BLaER1 (cell line): Measurements from ENCODE around the gene TAF11L14.
"Not testable (repeated sequence)": the region's sequence is repeated elsewhere in the genome, so short reads cannot be mapped to it uniquely, and the experiment has no call there.

Source experiments
- H3K27ac ChIP-seq: shearing (Covaris generic); formaldehyde crosslinking; 2 replicates; pipeline ENCODE4 v1.8.1; 2022
- H3K27me3 ChIP-seq: shearing (Covaris generic); formaldehyde crosslinking; 2 replicates; pipeline ENCODE4 v1.8.1; 2022
- H3K36me3 ChIP-seq: shearing (Covaris generic); formaldehyde crosslinking; 2 replicates; pipeline ENCODE4 v1.8.1; 2022
- H3K4me1 ChIP-seq: shearing (Covaris generic); formaldehyde crosslinking; 2 replicates; pipeline ENCODE4 v1.8.1; 2022
- H3K4me2 ChIP-seq: shearing (Covaris generic); formaldehyde crosslinking; 2 replicates; pipeline ENCODE4 v1.8.1; 2022
- H3K4me3 ChIP-seq: shearing (Covaris generic); formaldehyde crosslinking; 2 replicates; pipeline ENCODE4 v1.8.1; 2022
- H3K9ac ChIP-seq: shearing (Covaris generic); formaldehyde crosslinking; 2 replicates; pipeline ENCODE4 v1.8.1; 2022
- H3K9me3 ChIP-seq: shearing (Covaris generic); formaldehyde crosslinking; 2 replicates; pipeline ENCODE4 v1.8.1; 2022
- H4K20me1 ChIP-seq: shearing (Covaris generic); formaldehyde crosslinking; 2 replicates; pipeline ENCODE4 v1.8.1; 2022
- Cebpa-rat ChIP-seq: shearing (Covaris generic); IDR thresholded peaks from 2 replicates; pipeline ENCODE4 v1.8.1; 2022

Gene TAF11L14

DNA sequence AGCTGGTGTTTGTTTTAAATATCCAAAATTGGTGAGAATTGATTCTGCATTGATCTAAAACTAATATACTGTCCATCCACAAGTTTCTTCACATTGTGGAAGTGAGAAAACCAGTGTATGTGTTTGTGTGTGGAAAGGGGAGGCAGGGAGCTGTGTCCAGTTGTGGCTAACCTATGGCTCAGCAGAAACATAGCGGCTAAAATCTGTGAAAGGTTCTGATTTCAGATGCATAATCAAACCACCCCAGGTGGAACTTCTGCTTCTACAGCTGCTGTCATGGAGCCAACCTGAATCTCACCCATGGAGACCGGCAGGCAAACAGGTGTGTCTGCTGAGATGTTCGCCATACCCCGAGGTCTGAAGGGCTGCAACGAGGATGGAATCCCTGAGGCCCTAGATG, at the start of gene TAF11L14:
Gene TAF11L14 (plus strand): TSS at position 301 of the 400 bp plus-strand sequence.
- no peaks in the 10 kb centered on the region for H3K9me3 ChIP-seq
- no peak within 1 kb of the TSS for H3K9ac ChIP-seq

DNA sequence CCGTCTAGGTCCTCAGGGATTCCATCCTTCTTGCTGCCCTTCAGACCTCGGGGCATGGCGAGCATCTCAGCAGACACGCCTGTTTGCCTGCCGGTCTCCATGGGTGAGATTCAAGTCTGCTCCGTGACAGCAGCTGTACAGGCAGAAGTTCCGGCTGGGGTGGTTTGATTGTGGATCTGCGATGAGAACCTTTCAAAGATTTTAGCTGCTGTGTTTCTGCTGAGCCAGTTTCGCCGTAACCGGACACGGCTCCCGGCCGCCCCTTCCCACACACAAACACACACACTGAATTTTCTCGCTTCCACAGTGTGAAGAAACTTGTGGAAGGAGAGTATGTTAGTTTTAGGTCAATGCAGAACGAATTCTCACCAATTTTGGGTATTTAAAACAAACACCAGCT, 48.6 kb upstream of the TAF11L14 start, which contains the start of gene TAF11L7:
Gene TAF11L7 (minus strand): TSS at position 101 of the 400 bp plus-strand sequence.
- not testable (repeated sequence) for H3K4me1 ChIP-seq, H3K9me3 ChIP-seq, H3K36me3 ChIP-seq, H3K27ac ChIP-seq, H3K4me3 ChIP-seq, H4K20me1 ChIP-seq, H3K4me2 ChIP-seq, H3K9ac ChIP-seq, H3K27me3 ChIP-seq

More for the DNA sequence above, at the start of gene TAF11L14:
- Histone ChIP-seq H4K20me1 (no peaks in the 10 kb centered on the region), H3K36me3 (no peaks in the 10 kb centered on the region), H3K4me2 (no peak within 1 kb of the TSS), H3K4me3 (no peak within 1 kb of the TSS), H3K4me1 (no peaks in the 10 kb centered on the region), H3K27me3 (no peaks in the 10 kb centered on the region), H3K27ac (no peak within 1 kb of the TSS)
- TF ChIP-seq Cebpa-rat, result no peak

- H3K27me3 ChIP-seq, H3K4me3 ChIP-seq, H3K9ac ChIP-seq, H3K36me3 ChIP-seq, H4K20me1 ChIP-seq, H3K27ac ChIP-seq, H3K9me3 ChIP-seq, H3K4me2 ChIP-seq, H3K4me1 ChIP-seq: not testable (repeated sequence)
Measured at GRCh38 chr5:17590860-17591259, 43.4 kb upstream of the TAF11L14 start, which contains the start of gene TAF11L8. Gene TAF11L8 (minus strand): TSS chr5:17590960.

GRCh38 chr5:17594255-17594654, 40.0 kb upstream of the TAF11L14 start, which contains the start of gene TAF11L9:
Gene TAF11L9 (minus strand): TSS chr5:17594394.
- H3K4me2 ChIP-seq, H3K36me3 ChIP-seq, H3K4me1 ChIP-seq, H3K27me3 ChIP-seq, H3K27ac ChIP-seq, H3K9me3 ChIP-seq, H3K9ac ChIP-seq, H3K4me3 ChIP-seq, H4K20me1 ChIP-seq: not testable (repeated sequence)

DNA sequence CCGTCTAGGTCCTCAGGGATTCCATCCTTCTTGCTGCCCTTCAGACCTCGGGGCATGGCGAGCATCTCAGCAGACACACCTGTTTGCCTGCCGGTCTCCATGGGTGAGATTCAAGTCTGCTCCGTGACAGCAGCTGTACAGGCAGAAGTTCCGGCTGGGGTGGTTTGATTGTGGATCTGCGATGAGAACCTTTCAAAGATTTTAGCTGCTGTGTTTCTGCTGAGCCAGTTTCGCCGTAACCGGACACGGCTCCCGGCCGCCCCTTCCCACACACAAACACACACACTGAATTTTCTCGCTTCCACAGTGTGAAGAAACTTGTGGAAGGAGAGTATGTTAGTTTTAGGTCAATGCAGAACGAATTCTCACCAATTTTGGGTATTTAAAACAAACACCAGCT, 36.5 kb upstream of the TAF11L14 start, which contains the start of gene TAF11L10:
Gene TAF11L10 (minus strand): TSS at position 101 of the 400 bp plus-strand sequence.
- not testable (repeated sequence) for H3K9me3 ChIP-seq, H3K27ac ChIP-seq, H3K4me1 ChIP-seq, H3K9ac ChIP-seq, H3K36me3 ChIP-seq, H3K4me2 ChIP-seq, H3K27me3 ChIP-seq, H3K4me3 ChIP-seq, H4K20me1 ChIP-seq

DNA sequence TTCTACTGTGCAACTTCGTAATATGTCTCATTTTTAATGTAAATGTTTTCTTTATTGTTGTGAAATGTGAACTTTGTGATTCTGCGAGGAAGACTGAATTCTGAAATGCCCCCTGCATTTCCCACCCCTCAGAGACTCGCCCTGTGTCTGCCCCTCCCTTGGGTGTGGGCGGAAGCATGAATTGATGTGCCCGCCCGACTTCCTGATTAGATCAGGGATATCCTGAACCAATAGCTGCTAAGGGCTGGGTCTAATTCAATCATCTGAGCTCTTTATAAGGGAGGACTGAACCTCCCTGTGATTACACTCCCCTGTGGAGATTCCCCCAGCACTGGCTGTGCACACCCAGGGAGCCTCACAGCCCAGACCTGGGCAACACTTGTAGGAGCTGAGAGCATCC, 30.4 kb upstream of the TAF11L14 start, which contains the start of gene TAF11L11:
Gene TAF11L11 (plus strand): TSS at position 304 of the 400 bp plus-strand sequence.
- not testable (repeated sequence) for H3K4me3 ChIP-seq, H3K27ac ChIP-seq, H3K4me1 ChIP-seq, H3K36me3 ChIP-seq, H3K9me3 ChIP-seq, H4K20me1 ChIP-seq, H3K27me3 ChIP-seq, H3K4me2 ChIP-seq, H3K9ac ChIP-seq

DNA sequence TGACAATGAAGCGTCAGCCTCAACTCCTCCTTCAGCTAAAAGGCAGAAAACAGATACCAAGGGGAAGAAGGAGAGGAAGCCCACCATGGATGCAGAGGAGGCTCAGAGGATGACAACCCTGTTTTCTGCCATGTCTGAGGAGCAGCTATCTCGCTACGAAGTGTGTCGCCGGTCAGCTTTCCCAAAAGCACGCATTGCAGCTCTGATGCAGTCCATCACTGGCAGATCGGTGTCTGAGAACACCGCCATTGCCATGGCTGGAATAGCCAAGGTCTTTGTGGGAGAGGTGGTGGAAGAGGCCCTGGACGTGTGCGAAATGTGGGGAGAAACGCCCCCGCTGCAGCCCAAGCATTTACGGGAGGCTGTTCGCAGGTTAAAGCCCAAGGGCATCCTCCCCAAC, 29.3 kb upstream of the TAF11L14 start:
- Histone ChIP-seq H3K4me3 (no peak overlapping the region), H3K9me3 (no peaks in the 10 kb centered on the region), H3K9ac (no peak overlapping the region), H4K20me1 (no peaks in the 10 kb centered on the region), H3K36me3 (no peaks in the 10 kb centered on the region), H3K27ac (no peak overlapping the region), H3K27me3 (no peaks in the 10 kb centered on the region), H3K4me2 (no peak overlapping the region), H3K4me1 (no peaks in the 10 kb centered on the region)
- no peak for TF ChIP-seq Cebpa-rat

- not testable (repeated sequence) for H3K9ac ChIP-seq, H3K4me1 ChIP-seq, H4K20me1 ChIP-seq, H3K27me3 ChIP-seq, H3K4me3 ChIP-seq, H3K4me2 ChIP-seq, H3K27ac ChIP-seq, H3K36me3 ChIP-seq, H3K9me3 ChIP-seq
Measured at GRCh38 chr5:17607461-17607860, 26.8 kb upstream of the TAF11L14 start.

DNA sequence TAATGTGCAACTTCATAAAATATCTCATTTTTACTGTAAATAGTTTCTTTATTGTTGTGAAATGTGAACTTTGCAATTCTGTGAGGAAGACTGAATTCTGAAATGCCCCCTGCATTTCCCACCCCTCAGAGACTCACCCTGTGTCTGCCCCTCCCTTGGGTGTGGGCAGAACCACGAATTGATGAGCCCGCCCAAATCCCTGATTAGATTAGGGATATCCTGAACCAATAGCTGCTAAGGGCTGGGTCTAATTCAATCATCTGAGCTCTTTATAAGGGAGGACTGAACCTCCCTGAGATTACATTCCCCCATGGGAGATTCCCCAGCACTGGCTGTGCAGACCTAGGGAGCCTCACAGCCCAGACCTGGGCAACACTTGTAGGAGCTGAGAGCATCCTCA, 24.2 kb upstream of the TAF11L14 start, which contains the start of gene TAF11L12:
Gene TAF11L12 (plus strand): TSS at position 301 of the 400 bp plus-strand sequence.
- not testable (repeated sequence) for H3K4me3 ChIP-seq, H3K4me1 ChIP-seq, H3K4me2 ChIP-seq, H4K20me1 ChIP-seq, H3K9ac ChIP-seq, H3K9me3 ChIP-seq, H3K36me3 ChIP-seq, H3K27me3 ChIP-seq, H3K27ac ChIP-seq

- no peak for TF ChIP-seq Cebpa-rat
- Histone ChIP-seq H3K9me3 (no peaks in the 10 kb centered on the region; the same call in 1 of the 2 replicates), H3K27me3 (no peaks in the 10 kb centered on the region), H3K9ac (no peak overlapping the region), H3K4me3 (no peak overlapping the region), H3K4me1 (peaks cover 6% of the 10 kb centered on the region), H3K4me2 (no peak overlapping the region), H4K20me1 (no peaks in the 10 kb centered on the region), H3K36me3 (no peaks in the 10 kb centered on the region), H3K27ac (no peak overlapping the region)
Measured at GRCh38 chr5:17614872-17615605, 19.2 kb upstream of the TAF11L14 start.

DNA sequence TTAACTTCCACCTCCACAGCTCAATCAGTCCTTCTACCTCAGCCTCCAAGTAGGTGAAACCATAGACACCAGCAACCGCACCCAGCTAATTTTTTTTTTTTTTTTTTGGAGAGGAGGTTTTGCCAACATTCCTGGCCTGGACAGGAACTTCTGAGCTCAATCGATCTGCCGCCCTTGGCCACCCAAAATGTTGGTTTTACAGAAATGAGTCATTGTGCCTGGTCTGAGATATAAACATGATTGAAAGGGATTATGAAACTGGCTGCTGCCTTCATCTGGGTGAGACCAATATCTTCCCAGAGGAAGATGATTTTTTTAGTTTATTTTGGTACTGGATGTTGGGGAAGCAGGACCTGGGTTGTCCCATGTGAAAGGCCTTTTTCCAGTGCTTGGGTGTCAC, 14.9 kb upstream of the TAF11L14 start:
- TF ChIP-seq Cebpa-rat, result no peak
- Histone ChIP-seq H3K4me1 (peaks cover 15% of the 10 kb centered on the region), H3K27me3 (no peaks in the 10 kb centered on the region), H4K20me1 (no peaks in the 10 kb centered on the region), H3K4me2 (peak overlapping the region; percentile 67; the same call in 1 of the 2 replicates), H3K27ac (no peak overlapping the region), H3K4me3 (no peak overlapping the region), H3K9me3 (no peaks in the 10 kb centered on the region; the same call in none of the 2 replicates), H3K36me3 (no peaks in the 10 kb centered on the region), H3K9ac (no peak overlapping the region)
